ENCODE data around the gene SFXN3. TPM values are rescaled to one million over a fixed set of nuclear protein-coding genes. Genes with fewer than 3 reads are reported as not detected.

Gene SFXN3
- total and polyA plus RNA-seq, 2 of the 13 experiments (the other 11 are each of a cell fraction or from before 2014, with no cell fraction given) = 16.8 to 71.5 TPM

DNA sequence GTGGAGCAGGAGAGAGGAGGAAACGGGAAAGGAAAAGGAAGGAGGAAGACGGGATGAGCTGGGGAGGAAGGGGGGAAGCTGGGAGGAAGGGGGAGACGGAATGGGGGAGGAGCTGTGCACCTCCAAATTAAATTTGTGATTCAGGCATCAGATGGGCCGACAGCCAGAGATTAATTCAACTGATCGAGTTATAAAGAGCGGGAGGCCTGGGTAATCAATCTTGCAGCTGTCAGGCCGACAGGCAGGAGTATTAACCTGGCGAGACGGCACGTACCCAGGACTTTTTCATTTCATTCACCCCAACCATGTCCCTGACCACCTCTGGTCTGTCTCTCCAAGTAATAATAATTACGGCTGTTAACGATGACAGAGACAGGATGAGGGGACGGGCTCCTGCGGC is 56.9 kb downstream of the SFXN3 start:
- 42% methylated on average over 13 of the region's 14 CpGs for WGBS (ENCODE audit: low lambda C conversion rate)
- no peak for ATAC-seq
- H3K27me3 ChIP-seq (ENCODE audit: control insufficient read depth in 1 of 2, insufficient read depth in 2 of 2, low read length in 2 of 2) = peaks cover 10 to 79% of the 10 kb centered on the region in 2 experiments
- no peak overlapping the region for H3K4me2 ChIP-seq (ENCODE audit: low read depth, low read length)
- intact Hi-C loops (cut with micrococcal nuclease; ENCODE audit: unreplicated experiment) = no loop called here
- no peak overlapping the region for H3K27ac ChIP-seq (ENCODE audit: extremely low read length, insufficient read depth, low read length)
- in situ Hi-C loops (cut with HindIII; ENCODE audit: extremely low pct_ligation_motif_present, low pct_unique_long_range_greater_than_20kb) = no loop called here
- H4K20me1 ChIP-seq (ENCODE audit: insufficient read depth, low read length) = no peaks in the 10 kb centered on the region
- no peak overlapping the region for H2AFZ ChIP-seq (ENCODE audit: low read length)
- POLR2A ChIA-PET = no interaction called here
- H3K36me3 ChIP-seq (replicated peaks in 1 of 2; ENCODE audit: control insufficient read depth in 1 of 2, insufficient read depth in 2 of 2, low read length in 2 of 2) = no peaks in the 10 kb centered on the region
- H3K4me3 ChIP-seq (replicated peaks in 1 of 3; ENCODE audit: insufficient read depth in 1 of 3, low read depth in 2 of 3, low read length in 3 of 3) = no peak overlapping the region
- CTCF ChIA-PET (ENCODE audit: low intra/inter-chr PET ratio, low total read pairs) = no interaction called here
- no peak for FAIRE-seq
- BruUV-seq (replicated peaks) = no TSS peak
- H3K4me1 ChIP-seq (ENCODE audit: insufficient read depth, low read length) = peaks cover 13% of the 10 kb centered on the region
- H3K79me2 ChIP-seq (ENCODE audit: insufficient read depth, low read length) = no peaks in the 10 kb centered on the region
- no peaks in the 10 kb centered on the region for H3K9me3 ChIP-seq (ENCODE audit: low read length)
- H3K9ac ChIP-seq (ENCODE audit: insufficient read depth, low read depth, low read length) = no peak overlapping the region
- no peak for DNase-seq (ENCODE audit: low spot score)
- TF ChIP-seq, protein P1, sequence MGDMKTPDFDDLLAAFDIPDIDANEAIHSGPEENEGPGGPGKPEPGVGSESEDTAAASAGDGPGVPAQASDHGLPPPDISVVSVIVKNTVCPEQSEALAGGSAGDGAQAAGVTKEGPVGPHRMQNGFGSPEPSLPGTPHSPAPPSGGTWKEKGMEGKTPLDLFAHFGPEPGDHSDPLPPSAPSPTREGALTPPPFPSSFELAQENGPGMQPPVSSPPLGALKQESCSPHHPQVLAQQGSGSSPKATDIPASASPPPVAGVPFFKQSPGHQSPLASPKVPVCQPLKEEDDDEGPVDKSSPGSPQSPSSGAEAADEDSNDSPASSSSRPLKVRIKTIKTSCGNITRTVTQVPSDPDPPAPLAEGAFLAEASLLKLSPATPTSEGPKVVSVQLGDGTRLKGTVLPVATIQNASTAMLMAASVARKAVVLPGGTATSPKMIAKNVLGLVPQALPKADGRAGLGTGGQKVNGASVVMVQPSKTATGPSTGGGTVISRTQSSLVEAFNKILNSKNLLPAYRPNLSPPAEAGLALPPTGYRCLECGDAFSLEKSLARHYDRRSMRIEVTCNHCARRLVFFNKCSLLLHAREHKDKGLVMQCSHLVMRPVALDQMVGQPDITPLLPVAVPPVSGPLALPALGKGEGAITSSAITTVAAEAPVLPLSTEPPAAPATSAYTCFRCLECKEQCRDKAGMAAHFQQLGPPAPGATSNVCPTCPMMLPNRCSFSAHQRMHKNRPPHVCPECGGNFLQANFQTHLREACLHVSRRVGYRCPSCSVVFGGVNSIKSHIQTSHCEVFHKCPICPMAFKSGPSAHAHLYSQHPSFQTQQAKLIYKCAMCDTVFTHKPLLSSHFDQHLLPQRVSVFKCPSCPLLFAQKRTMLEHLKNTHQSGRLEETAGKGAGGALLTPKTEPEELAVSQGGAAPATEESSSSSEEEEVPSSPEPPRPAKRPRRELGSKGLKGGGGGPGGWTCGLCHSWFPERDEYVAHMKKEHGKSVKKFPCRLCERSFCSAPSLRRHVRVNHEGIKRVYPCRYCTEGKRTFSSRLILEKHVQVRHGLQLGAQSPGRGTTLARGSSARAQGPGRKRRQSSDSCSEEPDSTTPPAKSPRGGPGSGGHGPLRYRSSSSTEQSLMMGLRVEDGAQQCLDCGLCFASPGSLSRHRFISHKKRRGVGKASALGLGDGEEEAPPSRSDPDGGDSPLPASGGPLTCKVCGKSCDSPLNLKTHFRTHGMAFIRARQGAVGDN (CRISPR knock-in tag; IDR thresholded peaks at IDR 0.05) = no peak
- TF ChIP-seq, protein P2, sequence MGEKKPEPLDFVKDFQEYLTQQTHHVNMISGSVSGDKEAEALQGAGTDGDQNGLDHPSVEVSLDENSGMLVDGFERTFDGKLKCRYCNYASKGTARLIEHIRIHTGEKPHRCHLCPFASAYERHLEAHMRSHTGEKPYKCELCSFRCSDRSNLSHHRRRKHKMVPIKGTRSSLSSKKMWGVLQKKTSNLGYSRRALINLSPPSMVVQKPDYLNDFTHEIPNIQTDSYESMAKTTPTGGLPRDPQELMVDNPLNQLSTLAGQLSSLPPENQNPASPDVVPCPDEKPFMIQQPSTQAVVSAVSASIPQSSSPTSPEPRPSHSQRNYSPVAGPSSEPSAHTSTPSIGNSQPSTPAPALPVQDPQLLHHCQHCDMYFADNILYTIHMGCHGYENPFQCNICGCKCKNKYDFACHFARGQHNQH (CRISPR knock-in tag; IDR thresholded peaks at IDR 0.05) = no peak
- no peak for TF ChIP-seq ZNF570 (CRISPR knock-in tag; IDR thresholded peaks at IDR 0.05; ENCODE audit: borderline replicate concordance)
- no peak for TF ChIP-seq ZNF296 (CRISPR knock-in tag; conservative IDR thresholded peaks at IDR 0.05)
- TF ChIP-seq, protein P3, sequence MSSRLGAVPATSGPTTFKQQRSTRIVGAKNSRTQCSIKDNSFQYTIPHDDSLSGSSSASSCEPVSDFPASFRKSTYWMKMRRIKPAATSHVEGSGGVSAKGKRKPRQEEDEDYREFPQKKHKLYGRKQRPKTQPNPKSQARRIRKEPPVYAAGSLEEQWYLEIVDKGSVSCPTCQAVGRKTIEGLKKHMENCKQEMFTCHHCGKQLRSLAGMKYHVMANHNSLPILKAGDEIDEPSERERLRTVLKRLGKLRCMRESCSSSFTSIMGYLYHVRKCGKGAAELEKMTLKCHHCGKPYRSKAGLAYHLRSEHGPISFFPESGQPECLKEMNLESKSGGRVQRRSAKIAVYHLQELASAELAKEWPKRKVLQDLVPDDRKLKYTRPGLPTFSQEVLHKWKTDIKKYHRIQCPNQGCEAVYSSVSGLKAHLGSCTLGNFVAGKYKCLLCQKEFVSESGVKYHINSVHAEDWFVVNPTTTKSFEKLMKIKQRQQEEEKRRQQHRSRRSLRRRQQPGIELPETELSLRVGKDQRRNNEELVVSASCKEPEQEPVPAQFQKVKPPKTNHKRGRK (CRISPR knock-in tag; IDR thresholded peaks at IDR 0.05) = no peak
- TF ChIP-seq, protein P4, sequence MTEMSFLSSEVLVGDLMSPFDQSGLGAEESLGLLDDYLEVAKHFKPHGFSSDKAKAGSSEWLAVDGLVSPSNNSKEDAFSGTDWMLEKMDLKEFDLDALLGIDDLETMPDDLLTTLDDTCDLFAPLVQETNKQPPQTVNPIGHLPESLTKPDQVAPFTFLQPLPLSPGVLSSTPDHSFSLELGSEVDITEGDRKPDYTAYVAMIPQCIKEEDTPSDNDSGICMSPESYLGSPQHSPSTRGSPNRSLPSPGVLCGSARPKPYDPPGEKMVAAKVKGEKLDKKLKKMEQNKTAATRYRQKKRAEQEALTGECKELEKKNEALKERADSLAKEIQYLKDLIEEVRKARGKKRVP (CRISPR knock-in tag; IDR thresholded peaks at IDR 0.05) = no peak
- TF ChIP-seq, protein P5, sequence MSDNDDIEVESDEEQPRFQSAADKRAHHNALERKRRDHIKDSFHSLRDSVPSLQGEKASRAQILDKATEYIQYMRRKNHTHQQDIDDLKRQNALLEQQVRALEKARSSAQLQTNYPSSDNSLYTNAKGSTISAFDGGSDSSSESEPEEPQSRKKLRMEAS (IDR thresholded peaks at IDR 0.05) = no peak
- no peak for TF ChIP-seq MIER3 (CRISPR knock-in tag; IDR thresholded peaks at IDR 0.05; ENCODE audit: borderline replicate concordance)
- TF ChIP-seq ATF7-NPFF (CRISPR knock-in tag; IDR thresholded peaks at IDR 0.05; ENCODE audit: low read depth) = no peak
- no peak for TF ChIP-seq RBFOX2 (IDR thresholded peaks at IDR 0.05; ENCODE audit: low read depth, low read length)
